HG03066 (cell line): Measurements from ENCODE around the gene CACNA1A.
"Not testable (repeated sequence)": the region's sequence is repeated elsewhere in the genome, so short reads cannot be mapped to it uniquely, and the experiment has no call there.

ENCODE experiments used
- ATAC-seq: cut with Tn5 transposase; IDR thresholded peaks from one replicate; pipeline ENCODE4 v1.9.1; 2021; ENCODE audit warnings: low read depth; ENCODE audit not compliant: unreplicated experiment

CACNA1A gene

DNA sequence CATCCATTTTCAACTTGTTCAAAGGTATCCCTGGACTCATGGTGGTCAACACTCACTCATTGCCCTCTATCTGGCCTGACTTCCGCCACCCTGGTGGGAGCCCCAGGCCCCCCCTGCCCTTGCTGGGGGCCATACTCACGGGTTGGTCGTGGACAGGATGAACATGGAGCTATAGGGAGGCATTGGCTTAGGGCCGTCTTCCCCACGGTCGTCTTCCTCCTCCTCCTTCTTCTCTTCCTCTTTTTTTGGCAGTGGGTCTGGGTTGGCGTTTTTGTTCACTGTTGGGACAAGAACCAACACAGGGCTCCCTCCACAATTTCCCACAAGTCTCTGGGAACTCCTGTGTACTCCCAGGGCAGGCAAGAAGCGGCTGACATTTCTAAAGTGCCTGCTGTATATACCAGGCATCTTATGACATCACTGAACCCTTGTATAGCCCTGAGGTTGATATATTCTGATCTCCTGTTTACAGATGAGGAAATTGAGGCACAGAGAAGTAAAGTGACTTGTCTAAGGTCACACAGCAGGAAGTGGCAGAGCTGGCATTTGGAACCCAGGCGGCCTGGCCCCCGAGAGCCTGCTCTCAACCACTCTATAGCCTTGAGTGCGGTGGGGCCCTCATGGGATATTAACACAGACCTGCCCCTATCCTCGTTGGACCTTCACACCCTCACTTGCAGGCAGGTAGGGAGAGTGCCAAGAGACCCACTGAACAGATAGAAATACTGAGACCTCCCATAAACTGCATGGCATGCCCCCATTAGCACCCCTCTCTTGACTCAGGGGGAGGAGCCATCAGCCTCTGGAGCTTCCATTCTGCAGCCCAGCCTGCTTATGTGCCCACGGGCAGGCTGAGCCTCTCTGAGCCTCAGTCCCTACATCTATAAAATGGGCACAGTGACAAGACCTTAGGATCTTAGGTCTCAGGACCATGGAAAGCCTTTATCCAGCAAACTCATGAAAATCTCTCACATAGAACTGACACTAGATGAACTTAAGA lies 221.1 kb downstream of the CACNA1A start:
- no peak for ATAC-seq

DNA sequence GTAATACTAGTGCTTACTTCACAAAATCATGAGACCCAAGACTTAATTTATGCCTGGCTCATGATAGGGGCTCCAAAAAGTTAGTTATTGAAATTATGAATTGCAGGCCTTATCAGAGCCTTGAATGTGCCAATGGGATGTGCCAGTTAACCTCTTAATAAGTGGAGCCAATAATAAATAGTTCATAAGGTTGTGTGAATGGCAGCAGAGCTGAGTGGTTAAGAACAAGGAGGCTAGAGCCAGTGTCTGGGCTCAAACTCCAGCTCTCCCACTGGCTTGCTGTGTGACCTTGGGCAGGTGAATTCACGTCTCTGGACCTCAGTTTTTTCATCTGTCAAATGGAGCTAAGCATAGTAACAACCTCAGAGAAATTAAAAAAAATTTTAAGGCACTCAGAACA lies 222.4 kb downstream of the CACNA1A start:
- ATAC-seq, result no peak

DNA sequence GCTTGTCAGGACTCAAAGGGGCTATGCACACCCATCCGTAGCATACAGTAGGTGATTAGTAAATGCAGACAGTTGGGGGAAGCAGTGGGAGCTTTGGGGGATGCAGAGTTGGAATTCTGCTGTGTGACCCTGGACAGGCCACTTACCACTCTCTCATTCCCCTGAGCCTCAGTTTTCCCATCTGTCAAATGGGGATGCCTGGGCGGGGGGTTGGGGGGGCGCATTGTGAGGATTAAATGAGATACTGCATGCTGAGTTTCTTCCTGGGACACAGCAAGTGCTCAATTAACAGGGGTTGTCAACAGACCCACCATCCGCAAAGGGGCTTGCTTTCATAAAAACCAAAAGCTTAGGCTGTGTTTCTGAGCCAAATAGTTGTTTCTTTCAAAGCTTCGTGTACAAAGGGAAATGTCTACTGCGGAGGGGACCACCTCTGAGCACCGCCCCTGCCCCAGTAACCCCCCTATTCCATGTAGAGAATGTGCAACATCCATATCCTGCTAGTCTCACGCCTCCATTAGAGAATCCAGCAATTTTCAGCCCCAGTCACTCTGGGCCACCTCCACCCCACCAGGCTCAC lies 223.7 kb downstream of the CACNA1A start:
- ATAC-seq, result no peak

DNA sequence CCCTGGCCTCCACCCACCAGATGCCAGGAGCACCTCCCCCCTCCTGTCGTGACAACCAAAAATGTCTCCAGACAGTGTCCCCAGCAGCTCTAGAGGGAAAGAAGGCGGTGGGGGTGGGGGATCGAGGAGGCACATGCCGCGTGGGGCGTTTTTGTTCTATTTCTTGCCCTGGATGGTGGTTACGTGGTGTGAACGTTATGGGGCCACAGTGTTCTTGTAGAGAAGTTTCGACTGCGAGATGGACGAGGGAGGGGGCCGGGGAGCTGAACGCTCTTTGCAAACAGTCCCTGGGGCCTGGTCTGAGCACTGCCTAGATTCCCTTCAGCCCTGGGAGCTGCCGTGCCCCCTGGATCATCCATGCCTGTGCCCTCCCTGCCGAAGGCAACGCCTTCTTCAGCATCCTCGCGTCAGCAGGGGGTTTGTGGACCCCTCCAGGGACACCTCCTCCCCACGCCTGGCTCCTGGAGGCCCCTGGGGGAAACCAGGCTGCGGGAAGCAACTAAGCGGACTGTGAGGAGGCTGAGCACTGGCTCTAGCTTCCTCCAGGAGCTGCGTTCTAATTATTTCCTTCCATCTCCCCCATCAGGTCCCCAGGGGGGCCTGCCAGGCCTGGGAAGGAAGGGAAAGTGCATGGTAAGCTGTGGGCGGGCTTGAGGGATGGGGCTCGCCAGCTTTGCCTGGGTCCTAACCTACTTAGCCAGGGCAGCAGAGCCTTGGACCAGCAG lies 224.6 kb downstream of the CACNA1A start:
- ATAC-seq, result no peak

DNA sequence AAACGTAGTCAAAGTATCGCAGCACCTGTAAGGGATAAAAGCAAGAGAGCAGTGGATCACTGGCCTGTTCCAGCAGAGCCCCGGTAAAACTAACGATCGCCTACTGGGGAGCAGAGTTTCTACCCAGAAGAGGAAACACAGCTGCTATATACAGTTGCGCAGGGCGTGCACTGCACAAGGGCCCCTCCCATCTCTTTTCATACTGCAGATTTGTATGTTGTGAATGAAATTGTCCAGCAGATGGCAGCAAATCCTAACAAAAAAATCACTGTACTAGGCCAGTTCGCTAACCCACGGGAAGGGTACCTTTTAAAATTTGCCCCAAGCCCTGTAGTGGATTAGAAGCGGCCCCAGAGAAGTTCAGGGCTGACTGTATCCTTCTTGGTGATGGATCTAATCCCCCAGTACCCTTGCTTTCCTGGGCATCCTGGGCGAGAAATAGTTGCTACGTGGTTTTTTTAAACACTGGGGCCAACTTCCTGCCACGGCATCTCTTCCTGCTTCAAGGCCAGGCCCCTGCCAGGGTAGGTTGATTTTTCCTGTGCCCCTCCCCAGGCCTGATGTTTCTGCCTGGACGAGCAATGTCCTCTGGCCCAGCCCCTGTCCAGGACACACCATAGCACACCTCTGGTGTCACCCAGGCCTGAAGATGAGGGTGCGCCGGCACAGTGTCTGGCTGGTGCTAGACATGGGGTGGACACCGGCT lies 229.0 kb downstream of the CACNA1A start:
- no peak for ATAC-seq

DNA sequence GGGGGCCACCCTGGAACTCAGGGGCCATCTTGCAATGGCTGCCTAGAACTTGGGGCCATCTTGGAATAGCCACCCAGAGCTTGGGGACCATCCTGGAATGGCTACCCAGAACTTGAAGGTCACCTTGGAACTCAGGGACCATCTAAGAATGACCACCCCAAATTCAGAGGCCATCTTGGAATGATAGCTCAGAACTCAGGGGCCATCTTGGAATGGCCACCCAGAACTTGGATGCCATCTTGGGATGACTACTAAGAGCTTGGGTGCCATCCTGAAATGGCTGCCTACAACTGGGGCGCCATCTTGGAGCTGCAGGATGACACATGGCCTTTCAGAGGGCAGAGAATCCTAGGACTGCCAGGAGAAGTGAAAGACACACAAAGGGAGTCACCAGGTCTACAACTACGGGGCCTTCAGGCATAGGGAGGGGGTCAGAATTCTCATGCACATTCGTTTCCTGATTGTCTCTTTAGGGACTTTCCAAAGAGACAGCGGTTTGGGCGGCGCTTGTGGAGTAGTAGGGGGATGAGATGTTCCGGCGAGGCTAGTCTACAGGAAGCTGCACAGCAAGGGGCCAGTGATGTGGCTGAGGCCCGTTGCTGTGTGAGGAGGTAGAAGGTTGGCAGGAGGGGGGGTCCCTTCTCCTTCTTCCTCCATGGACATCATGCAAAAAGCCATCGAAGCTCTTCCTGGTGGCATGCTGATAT lies 231.1 kb downstream of the CACNA1A start:
- ATAC-seq, result no peak

DNA sequence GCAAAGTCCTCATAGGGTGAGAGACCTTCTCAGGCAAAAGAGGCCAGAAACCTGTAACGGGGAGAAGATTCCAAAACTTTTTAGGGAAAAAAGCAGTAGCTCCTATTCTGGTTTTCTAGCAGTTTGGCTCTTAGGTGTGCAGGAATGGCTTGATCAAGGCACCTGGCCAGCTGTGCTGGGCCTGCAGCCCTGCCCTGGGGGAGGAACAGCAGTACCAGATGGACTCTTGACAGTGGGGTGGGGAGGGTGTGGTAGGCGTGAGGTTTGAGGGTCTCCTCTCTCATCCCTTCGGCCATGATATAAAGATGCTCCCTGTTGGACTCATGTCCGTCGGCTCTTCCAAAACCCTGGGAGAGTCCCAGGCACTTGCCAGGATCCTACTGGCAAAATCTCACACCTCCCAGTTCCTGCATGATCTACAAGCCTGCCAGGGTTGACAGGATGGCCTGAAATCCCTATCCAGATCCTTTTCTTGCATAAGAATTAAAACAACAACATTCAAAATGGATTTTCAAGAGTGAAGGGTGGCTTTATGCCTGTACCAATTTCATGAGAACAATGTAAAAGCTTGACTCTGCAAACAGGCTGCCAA lies 235.7 kb downstream of the CACNA1A start:
- ATAC-seq, result no peak

DNA sequence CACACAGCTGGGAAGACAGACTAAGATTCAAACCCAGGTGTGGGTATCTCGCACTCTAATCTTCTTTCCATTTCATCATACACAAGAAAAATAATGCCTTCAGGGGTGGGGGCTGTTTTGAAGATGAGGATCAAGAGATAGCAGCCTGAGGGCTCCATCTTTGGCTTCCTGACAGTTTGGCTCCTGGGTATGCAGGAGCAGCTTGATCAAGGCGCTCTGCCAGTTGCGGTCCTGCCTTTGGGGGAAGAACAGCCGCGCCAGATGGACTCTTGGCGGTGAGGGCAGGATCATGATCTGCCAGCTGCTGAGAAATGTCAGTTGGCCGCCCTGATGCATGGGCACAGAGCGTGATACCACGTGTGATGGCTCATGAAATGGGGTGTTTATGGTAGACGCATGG lies 236.9 kb downstream of the CACNA1A start:
- ATAC-seq, result no peak

DNA sequence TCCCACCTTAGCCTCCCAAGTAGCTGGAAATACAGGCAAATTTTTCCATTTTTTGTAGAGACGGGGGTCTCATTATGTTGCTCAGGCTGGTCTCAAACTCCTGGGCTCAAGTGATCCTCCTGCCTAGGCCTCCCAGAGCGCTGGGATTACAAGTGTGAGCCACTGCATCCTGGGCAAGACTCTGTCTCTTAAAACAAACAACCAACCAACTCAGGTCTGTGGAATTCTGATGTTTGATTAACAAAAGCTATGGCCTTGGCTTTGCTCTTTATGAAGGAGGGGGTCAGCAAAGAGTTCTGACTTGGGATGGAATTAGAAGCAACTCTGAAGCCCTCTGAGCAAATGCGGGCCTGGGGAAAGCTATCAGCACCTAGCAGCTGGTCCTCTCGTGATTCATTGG lies 238.4 kb downstream of the CACNA1A start:
- ATAC-seq, result no peak

DNA sequence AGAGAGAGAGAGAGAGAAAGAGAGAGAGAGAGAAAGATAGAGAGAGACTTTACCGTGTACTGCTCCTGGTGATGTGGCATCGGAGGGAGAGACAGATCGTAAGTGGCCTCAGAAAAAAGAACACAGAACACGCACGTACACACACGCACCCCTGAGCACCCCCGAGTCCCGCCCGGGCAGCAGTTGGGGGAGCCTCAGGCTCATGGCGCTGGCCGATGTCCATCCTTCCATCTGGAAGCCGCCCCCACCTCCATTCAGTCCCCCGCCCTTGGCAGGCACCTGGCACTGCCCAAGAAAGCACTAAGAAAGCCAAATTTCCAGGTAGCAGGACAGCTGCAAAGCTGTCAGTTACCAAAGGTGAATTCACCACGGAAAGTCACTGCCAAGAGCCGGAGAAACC lies 239.1 kb downstream of the CACNA1A start:
- ATAC-seq, result no peak

DNA sequence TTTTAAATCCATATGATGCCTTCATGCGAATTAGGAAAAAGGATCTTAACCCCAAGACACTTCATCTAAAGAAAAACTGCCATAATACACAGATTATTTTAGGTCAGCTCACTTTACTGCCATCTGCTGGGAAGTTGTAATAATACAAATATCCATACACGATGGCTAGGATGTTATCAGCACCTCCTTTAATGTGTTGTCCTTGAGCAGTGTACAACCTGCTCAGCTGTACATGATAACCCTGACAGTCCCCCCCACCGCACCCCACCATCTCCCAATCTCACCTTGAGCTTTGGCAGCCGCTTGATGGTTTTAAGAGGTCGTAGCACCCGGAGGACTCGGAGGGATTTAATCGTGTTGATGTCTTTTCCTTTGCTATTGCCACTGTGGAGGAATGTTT lies 243.8 kb downstream of the CACNA1A start:
- no peak for ATAC-seq

DNA sequence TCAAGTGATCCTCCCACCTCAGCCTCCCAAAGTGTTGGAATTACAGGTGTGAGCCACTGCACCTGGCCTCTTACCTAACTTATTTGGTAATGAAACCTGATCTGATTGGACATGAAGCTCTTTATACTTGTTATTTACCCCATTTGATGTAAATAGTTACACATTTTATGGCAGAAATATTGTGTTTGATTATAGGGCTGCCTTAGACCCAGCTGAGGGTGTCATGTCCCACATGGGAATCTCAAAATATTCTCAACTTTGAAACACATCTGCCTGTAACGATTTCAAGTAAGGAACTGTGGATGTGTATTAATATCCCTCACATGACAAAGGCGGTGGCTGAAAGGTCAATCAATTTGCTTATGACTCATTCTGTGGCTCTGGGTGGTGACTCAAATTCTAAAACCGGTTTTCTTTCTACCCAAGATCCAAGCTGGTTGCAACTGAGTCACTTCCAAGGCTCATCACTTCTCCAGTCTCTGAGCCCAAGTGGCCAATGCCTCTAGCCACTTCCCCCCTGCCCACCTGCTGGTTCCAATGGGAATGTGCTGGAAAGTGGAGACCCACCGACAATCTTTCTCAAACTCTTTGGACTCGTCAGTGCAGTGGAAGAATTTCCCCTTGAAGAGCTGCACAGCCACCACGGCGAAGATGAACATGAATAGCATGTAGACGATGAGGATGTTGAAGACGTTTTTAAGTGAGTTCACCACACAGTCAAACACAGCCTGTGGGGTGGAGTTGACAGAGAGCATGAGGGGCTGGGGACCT lies 245.2 kb downstream of the CACNA1A start:
- ATAC-seq, result peak; percentile 79

DNA sequence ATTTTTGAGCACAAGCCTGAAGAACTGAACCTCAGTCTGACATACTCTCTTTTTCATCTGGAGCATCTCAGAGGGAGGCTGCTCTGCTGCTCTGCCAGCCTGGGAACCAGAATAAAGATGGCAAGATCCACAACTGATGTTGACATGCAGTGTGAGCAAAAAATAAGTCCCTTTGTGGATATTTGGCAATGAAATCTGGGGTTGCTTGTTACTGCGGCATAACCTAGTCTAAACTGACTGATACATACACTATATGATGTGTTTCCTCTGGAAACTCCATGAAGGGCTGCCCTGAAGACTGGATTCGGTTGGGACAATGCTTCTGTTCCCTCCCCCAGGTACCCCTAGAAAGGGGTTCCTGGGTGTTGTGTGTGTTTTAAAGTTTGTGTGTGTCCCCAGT lies 249.4 kb downstream of the CACNA1A start:
- ATAC-seq, result no peak

DNA sequence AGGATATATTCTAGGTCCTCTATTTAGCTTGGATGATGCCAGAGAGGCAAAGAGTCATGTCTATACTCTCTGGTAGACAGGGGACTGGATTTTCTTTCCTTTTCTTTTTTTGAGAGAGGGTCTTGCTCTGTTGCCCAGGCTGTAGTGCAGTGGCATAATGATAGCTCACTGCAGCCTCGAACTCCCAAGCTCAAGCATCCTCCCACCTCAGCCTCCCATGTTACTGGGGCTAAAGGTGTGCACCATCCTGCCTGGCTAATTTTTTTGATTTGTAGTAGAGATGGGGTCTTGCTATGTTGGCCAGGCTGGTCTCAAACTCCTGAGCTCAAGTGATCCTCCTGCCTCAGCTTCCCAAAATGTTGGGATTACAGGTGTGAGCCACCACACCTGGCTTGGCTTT lies 249.9 kb downstream of the CACNA1A start:
- ATAC-seq, result not testable (repeated sequence)

DNA sequence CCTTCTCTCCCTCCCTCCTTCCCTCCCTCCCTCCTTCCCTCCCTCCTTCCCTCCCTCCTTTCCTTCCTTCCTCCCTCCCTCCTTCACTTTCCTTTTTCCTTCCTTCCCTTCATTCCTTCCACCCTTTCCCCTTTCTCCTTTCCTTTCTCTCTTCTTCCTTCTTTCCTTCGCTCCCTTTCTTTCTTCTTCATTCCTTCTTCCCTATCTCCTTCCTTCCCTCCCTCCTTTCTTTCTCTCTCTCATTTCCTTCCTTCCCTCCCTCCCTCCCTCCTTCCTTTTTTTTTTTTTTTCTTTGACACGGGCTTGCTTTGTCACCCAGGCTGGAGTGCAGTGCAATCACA lies 250.6 kb downstream of the CACNA1A start:
- no peak for ATAC-seq

DNA sequence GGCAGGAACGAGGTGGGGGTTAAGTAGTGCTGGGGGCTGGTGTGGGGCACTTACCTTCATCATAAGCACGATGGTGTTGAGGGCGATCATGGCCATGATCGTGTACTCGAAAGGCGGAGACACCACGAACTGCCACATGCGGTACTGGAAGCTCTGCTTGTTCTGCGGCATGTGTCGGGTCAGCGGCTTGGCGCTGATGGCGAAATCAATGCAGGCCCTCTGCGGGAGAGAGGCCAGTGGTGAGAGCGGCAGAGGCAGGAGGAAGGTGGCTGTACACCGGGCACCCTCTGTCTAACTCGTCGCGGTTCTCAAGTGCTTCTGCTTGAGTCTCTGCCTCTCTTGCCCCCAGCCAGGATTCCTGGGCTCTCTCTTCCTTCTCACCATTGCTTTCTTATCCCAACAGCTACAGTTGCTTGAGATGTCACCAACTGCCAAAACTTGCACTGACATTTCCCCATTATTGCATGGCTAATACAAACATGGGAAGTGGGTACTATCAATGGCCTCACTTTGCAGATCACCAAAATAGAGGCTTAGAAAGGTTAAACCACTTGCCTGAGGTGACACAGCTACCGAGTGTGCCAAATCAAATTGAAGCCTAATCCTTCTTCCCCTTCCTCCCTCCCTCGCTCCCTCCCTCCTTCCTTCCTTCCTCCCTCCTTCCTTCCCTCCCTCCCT lies 251.1 kb downstream of the CACNA1A start:
- ATAC-seq, result no peak

DNA sequence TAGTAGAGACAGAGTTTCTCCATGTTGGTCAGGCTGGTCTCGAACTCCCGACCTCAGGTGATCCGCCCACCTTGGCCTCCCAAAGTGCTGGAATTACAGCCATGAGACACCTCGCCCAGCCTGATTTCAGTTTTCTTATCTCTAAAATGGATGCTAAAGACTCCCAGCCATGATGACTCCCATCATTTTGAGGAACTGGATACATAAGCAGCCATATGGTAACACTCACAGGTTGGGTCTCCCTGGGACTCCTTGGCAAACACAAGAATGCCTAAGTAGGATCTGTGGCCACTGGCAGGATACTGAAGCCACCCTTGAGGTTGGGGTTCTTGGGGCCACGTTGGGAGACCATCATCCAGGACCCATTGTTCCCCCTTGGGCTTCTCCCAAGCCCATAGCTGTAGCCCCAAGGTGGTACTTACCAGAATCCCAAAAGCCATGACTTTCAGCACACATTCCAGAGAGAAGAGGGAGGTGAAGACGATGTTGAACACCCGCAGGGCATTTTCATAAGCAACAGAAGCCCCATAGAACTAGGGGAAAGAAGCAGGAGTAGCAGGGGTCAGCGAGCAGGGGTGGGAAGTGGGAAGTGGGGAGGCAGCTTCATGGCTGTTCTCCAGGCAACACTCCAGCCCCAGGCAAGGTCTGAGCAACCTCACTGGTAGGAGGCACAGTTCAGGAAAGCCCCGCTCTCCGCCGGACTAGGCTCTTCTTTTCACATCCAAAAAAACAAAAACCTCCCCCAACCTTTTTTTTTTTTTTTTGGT lies 253.5 kb downstream of the CACNA1A start:
- ATAC-seq, result no peak

DNA sequence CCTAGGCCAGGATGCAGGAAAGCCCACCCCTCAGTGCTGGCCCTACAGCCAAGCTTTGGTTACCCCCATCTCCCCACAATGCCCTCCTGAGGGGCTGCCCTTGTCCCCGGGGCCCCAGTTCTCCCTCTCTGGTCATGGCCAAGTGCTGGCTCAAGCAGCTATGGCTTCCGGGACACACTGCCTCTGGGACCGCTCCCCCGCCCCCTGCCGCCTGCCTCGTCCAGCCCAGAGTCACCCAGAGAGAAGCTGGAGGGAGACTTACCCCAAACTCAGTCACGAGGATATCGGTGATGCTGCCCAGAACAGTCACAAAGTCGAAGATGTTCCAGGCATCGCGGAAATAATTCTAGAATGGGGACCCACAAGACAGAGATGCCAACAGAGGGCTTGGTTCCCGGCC lies 261.4 kb downstream of the CACNA1A start:
- ATAC-seq, result no peak
